Smooth muscle cell (in vitro differentiated cells): ENCODE results near the gene RHOBTB1. TPM values are rescaled to one million over a fixed set of nuclear protein-coding genes. Genes with fewer than 3 reads are reported as not detected.

ENCODE experiments used
- DNase-seq: peaks from one replicate; lab custom pipeline; 2025; ENCODE audit not compliant: unreplicated experiment; lab: John Stamatoyannopoulos, UW
- H2AFZ ChIP-seq: fragments of 200-600 bp; sonication (generic); 2 replicates; pipeline ENCODE4 v1.6.0; 2016; ENCODE audit warnings: antibody characterized with exemption, low read depth, mild to moderate bottlenecking
- H3F3A ChIP-seq: fragments of 200-600 bp; sonication (generic); 2 replicates; pipeline ENCODE4 v1.6.0; 2017; ENCODE audit warnings: antibody characterized with exemption, low read depth
- H3K27ac ChIP-seq: fragments of 200-600 bp; sonication (generic); 2 replicates; pipeline ENCODE4 v1.5.1; 2016; ENCODE audit warnings: low read depth, mild to moderate bottlenecking
- H3K27me3 ChIP-seq: fragments of 200-600 bp; sonication (generic); 2 replicates; pipeline ENCODE4 v1.6.1; 2016; ENCODE audit warnings: low read depth, mild to moderate bottlenecking
- H3K36me3 ChIP-seq: fragments of 200-600 bp; sonication (generic); 2 replicates; pipeline ENCODE4 v1.5.1; 2016; ENCODE audit warnings: low read depth
- H3K4me1 ChIP-seq: fragments of 200-600 bp; sonication (generic); 2 replicates; pipeline ENCODE4 v1.5.1; 2016; ENCODE audit warnings: low read depth
- H3K4me2 ChIP-seq: fragments of 200-600 bp; sonication (generic); 2 replicates; pipeline ENCODE4 v1.6.0; 2016; ENCODE audit warnings: mild to moderate bottlenecking
- H3K4me3 ChIP-seq: fragments of 200-600 bp; sonication (generic); 2 replicates; pipeline ENCODE4 v1.5.1; 2016; ENCODE audit warnings: mild to moderate bottlenecking
- H3K79me2 ChIP-seq: fragments of 200-600 bp; sonication (generic); 2 replicates; pipeline ENCODE4 v1.6.0; 2016; ENCODE audit warnings: low read depth, mild to moderate bottlenecking
- H3K9ac ChIP-seq: fragments of 200-600 bp; sonication (generic); 2 replicates; pipeline ENCODE4 v1.6.0; 2016; ENCODE audit warnings: low read depth
- H3K9me3 ChIP-seq: fragments of 200-600 bp; sonication (generic); replicated peaks from 2 replicates; pipeline ENCODE4 v1.5.1; 2016; ENCODE audit warnings: low read depth
- H4K20me1 ChIP-seq: fragments of 200-600 bp; sonication (generic); 2 replicates; pipeline ENCODE4 v1.6.0; 2016; ENCODE audit warnings: low read depth
- CTCF ChIP-seq: fragments of 200-600 bp; sonication (generic); IDR thresholded peaks from 2 replicates; pipeline ENCODE4 v1.5.1; 2017; ENCODE audit warnings: borderline replicate concordance, mild to moderate bottlenecking, antibody characterized with exemption; ENCODE audit not compliant: insufficient read depth, poor library complexity, severe bottlenecking
- WGBS: methylation state at CpG from one replicate; pipeline ENCODE4 v1.1.7; 2016; ENCODE audit warnings: low lambda C conversion rate; 5-methylcytosine and 5-hydroxymethylcytosine counted together
- polyA plus RNA-seq: library from polyadenylated mRNA; unstranded; fragments of >200 nt; fragmentation: Nextera tagmentation; extraction: Ambion mirVana; gene quantifications from 2 replicates; pipeline ENCODE4 v1.2.1, GENCODE V29; 2016
- total RNA-seq: library from RNA; depleted of rRNA; stranded (reverse); fragments of >200 nt; gene quantifications from 2 replicates; pipeline ENCODE4 v1.2.3, GENCODE V29; 2014

Gene RHOBTB1
- total and polyA plus RNA-seq, 2 experiments from 2014 or later: 33.7 to 49.1 TPM

- no peak for DNase-seq
- peaks cover 9% of the 10 kb centered on the region for H3K36me3 ChIP-seq
- H3K9ac ChIP-seq: no peak overlapping the region
- H3K4me3 ChIP-seq: no peak overlapping the region
- H3K27me3 ChIP-seq: no peaks in the 10 kb centered on the region
- TF ChIP-seq CTCF: no peak
- H2AFZ ChIP-seq: no peak overlapping the region
- no peaks in the 10 kb centered on the region for H4K20me1 ChIP-seq
- H3K27ac ChIP-seq: no peak overlapping the region
- 81% methylated on average over 8 of the region's 8 CpGs for whole genome bisulfite sequencing
- H3K4me1 ChIP-seq: no peaks in the 10 kb centered on the region
- H3K79me2 ChIP-seq: no peaks in the 10 kb centered on the region
- no peaks in the 10 kb centered on the region for H3K9me3 ChIP-seq
- no peaks in the 10 kb centered on the region for H3F3A ChIP-seq
- H3K4me2 ChIP-seq: no peak overlapping the region
These were observed 72.8 kb downstream of the RHOBTB1 start for GRCh38 chr10:60871215-60871614.

GRCh38 chr10:60870803-60871202 lies 73.2 kb downstream of the RHOBTB1 start:
- no peaks in the 10 kb centered on the region for H4K20me1 ChIP-seq
- no peaks in the 10 kb centered on the region for H3K9me3 ChIP-seq
- H3K27ac ChIP-seq: no peak overlapping the region
- H3K4me1 ChIP-seq: no peaks in the 10 kb centered on the region
- no peaks in the 10 kb centered on the region for H3F3A ChIP-seq
- no peak overlapping the region for H3K4me3 ChIP-seq
- no peak overlapping the region for H3K4me2 ChIP-seq
- no peak for DNase-seq
- H3K9ac ChIP-seq: no peak overlapping the region
- WGBS: over 99% methylated on average over 3 of the region's 3 CpGs
- H3K27me3 ChIP-seq: no peaks in the 10 kb centered on the region
- H2AFZ ChIP-seq: no peak overlapping the region
- H3K79me2 ChIP-seq: no peaks in the 10 kb centered on the region
- peaks cover 9% of the 10 kb centered on the region for H3K36me3 ChIP-seq
- TF ChIP-seq CTCF: no peak

GRCh38 chr10:60870416-60870728 lies 73.6 kb downstream of the RHOBTB1 start:
- no peak for DNase-seq
- H3K9ac ChIP-seq: no peak overlapping the region
- no peaks in the 10 kb centered on the region for H3K4me1 ChIP-seq
- no peak for TF ChIP-seq CTCF
- no peaks in the 10 kb centered on the region for H3K27me3 ChIP-seq
- WGBS: 100% methylated on average over 2 of the region's 2 CpGs
- peaks cover 9% of the 10 kb centered on the region for H3K36me3 ChIP-seq
- no peaks in the 10 kb centered on the region for H3K9me3 ChIP-seq
- no peak overlapping the region for H3K4me2 ChIP-seq
- no peaks in the 10 kb centered on the region for H4K20me1 ChIP-seq
- H2AFZ ChIP-seq: no peak overlapping the region
- H3K79me2 ChIP-seq: no peaks in the 10 kb centered on the region
- no peak overlapping the region for H3K4me3 ChIP-seq
- no peaks in the 10 kb centered on the region for H3F3A ChIP-seq
- H3K27ac ChIP-seq: no peak overlapping the region

DNA sequence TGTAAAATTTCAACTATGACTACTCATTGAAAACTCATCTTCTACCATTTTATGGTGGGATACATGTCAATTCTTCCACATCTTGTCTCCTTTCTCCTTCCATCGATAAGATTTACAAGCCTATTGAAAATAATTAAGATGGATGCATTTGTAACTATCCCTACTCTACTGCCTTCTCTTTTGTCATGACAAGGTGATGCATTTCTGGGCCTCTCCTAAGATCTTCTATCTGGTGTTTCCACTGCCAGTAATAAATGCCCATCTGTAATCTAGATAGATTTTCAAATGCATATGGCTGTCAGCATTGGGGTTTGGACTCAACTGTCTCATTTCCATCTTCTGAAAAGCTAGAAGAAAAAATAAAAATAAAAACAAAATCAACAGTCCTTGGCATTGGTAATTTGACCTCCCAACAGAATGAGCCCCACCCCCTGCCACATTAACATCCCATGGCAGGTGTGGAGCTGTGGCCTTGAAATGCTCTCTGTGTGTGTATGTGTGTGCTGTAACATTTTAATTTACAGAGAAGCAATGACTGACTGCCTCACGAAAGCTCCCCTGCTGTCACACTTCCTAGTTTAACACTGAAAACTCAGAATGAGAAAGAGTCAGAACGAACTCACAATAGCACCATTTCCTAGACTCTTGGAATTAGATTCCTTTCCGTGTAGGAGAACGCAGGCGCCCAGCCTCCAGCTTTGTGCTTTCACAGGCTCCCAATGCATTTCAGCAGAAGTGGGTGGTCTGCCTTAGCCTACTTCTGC lies 74.2 kb downstream of the RHOBTB1 start:
- H3K4me3 ChIP-seq: no peak overlapping the region
- no peak overlapping the region for H3K4me2 ChIP-seq
- H3K27me3 ChIP-seq: no peaks in the 10 kb centered on the region
- H3K9me3 ChIP-seq: no peaks in the 10 kb centered on the region
- no peak overlapping the region for H2AFZ ChIP-seq
- H3F3A ChIP-seq: no peaks in the 10 kb centered on the region
- 88% methylated on average over 6 of the region's 6 CpGs for WGBS
- no peak overlapping the region for H3K27ac ChIP-seq
- H3K36me3 ChIP-seq: peaks cover 9% of the 10 kb centered on the region
- no peaks in the 10 kb centered on the region for H4K20me1 ChIP-seq
- H3K9ac ChIP-seq: no peak overlapping the region
- no peaks in the 10 kb centered on the region for H3K79me2 ChIP-seq
- DNase-seq: no peak
- no peaks in the 10 kb centered on the region for H3K4me1 ChIP-seq
- TF ChIP-seq CTCF: no peak
